GM12891 (cell line): Measurements from ENCODE around the gene IQCN.
A peak's percentile ranks its signal among the peaks of the same experiment; 100 is the strongest.
"Not testable (repeated sequence)": the region's sequence is repeated elsewhere in the genome, so short reads cannot be mapped to it uniquely, and the experiment has no call there.

Experiments used
- DNase-seq: peaks from one replicate; pipeline ENCODE4 v3.0.0; 2011; ENCODE audit warnings: low spot score; ENCODE audit not compliant: insufficient read length
- FAIRE-seq: peaks from 2 replicates; lab custom pipeline; 2011; peaks lifted over from hg19 to GRCh38; lab: Jason Lieb, UNC
- PAX5 ChIP-seq: IDR thresholded peaks from 2 replicates; pipeline ENCODE4 v1.6.1; 2011; ENCODE audit warnings: low read length, moderate library complexity, mild to moderate bottlenecking; ENCODE audit not compliant: insufficient read depth, severe bottlenecking
- POLR2A ChIP-seq: IDR thresholded peaks from 2 replicates; pipeline ENCODE4 v1.6.1; 2011; ENCODE audit warnings: low read depth, low read length, control low read depth
- POLR2AphosphoS5 ChIP-seq: IDR thresholded peaks from 2 replicates; pipeline ENCODE4 v1.6.1; 2011; ENCODE audit warnings: low read depth, low read length, control low read depth
- POU2F2 ChIP-seq: IDR thresholded peaks from 2 replicates; pipeline ENCODE4 v1.6.1; 2011; ENCODE audit warnings: low read depth, mild to moderate bottlenecking, control low read depth, low read length, moderate library complexity
- SPI1 ChIP-seq: IDR thresholded peaks from 2 replicates; pipeline ENCODE4 v1.6.1; 2011; ENCODE audit warnings: low read depth, low read length, control low read depth
- TAF1 ChIP-seq: IDR thresholded peaks from 2 replicates; pipeline ENCODE4 v1.6.1; 2011; ENCODE audit warnings: low read depth, low read length, control low read depth

The IQCN gene

DNA sequence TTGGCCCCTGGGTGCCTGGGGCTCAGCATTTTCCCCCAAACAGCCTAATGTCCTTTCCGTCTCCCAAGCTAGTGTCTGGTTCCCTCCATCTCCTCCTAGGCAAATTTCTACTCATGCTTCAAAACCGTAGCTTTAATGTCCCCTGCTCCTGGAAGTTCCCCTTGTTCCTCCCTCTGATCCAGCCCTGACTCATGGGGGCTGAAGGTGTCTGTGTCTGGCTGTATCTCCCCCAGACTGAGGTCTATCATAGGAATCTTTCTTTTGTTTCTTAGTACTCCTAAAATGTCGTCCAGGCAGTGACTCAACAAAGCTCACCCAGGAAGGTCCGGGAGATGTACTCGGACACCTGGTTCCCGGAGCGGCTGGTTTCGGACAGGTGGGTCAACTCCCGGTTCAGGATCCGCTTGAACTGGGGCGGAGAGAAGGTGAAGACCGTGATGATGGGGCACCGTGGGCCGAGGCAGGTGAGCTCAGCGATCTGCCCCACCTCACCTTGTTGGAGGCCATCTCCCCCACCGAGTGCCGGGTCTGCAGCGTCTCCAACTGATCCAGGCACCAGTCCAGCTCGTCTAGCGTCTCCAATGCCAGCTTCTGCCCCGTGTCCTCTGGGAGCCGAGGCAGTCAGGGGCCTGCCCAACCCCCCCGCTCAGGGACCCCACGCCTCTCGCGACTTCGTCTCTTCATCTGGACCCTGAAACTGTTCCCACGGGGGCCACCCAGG, 54.2 kb downstream of the IQCN start:
- DNase-seq, result no peak
- TF ChIP-seq POLR2AphosphoS5 (no peak), POLR2A (no peak), TAF1 (no peak), POU2F2 (no peak), SPI1 (no peak), PAX5 (no peak)
- FAIRE-seq, result no peak

GRCh38 chr19:18218600-18218999, 55.7 kb downstream of the IQCN start:
- no peak for DNase-seq
- no peak for FAIRE-seq

GRCh38 chr19:18218159-18218558, 56.1 kb downstream of the IQCN start:
- no peak for TF ChIP-seq PAX5
- TF ChIP-seq POLR2AphosphoS5, result no peak
- TF ChIP-seq POLR2A, result no peak
- TF ChIP-seq POU2F2, result no peak
- TF ChIP-seq TAF1, result no peak
- no peak for TF ChIP-seq SPI1
- DNase-seq (no peak), FAIRE-seq (no peak)

More at GRCh38 chr19:18218600-18218999, 55.7 kb downstream of the IQCN start:
- TF ChIP-seq SPI1, result no peak
- TF ChIP-seq POLR2AphosphoS5, result no peak
- TF ChIP-seq PAX5, result no peak
- TF ChIP-seq POLR2A, result no peak
- TF ChIP-seq POU2F2, result no peak
- TF ChIP-seq TAF1, result no peak

GRCh38 chr19:18216789-18217188, 57.5 kb downstream of the IQCN start:
- FAIRE-seq (no peak), DNase-seq (no peak)
- TF ChIP-seq POLR2A (no peak), POLR2AphosphoS5 (no peak), TAF1 (no peak), SPI1 (no peak), PAX5 (no peak), POU2F2 (no peak)

DNA sequence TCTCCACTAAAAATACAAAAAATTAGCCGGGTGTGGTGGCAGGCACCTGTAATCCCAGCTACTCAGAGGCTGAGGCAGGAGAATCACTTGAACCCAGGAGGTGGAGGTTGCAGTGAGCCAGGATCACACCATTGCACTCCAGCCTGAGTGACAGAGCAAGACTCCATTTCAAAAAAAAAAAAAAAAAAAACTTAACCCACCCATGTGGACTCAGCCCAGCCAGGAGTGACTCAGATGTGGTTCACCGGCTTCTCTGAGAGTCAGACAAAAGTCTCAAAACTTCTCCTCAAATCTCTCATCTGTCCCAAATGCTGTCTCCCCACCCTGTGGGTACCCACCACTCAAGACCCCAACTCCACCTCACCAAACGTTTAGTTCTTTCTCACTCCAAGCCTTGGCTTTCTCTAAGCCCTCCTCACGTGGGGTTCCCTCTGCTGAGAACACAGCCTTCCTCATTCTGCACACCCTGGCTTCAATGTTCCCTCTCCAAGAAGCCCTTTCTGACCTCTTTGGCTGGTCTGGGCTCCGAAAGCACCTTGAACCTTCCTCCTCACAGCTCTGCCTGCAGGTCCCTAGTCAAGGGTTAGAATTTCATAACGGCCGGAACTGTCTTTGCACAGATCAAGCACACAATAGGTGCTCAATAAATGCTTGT, 59.3 kb downstream of the IQCN start:
- no peak for TF ChIP-seq POU2F2
- no peak for TF ChIP-seq PAX5
- TF ChIP-seq POLR2AphosphoS5, result no peak
- TF ChIP-seq POLR2A, result no peak
- no peak for TF ChIP-seq TAF1
- TF ChIP-seq SPI1, result no peak
- DNase-seq, result no peak
- no peak for FAIRE-seq

DNA sequence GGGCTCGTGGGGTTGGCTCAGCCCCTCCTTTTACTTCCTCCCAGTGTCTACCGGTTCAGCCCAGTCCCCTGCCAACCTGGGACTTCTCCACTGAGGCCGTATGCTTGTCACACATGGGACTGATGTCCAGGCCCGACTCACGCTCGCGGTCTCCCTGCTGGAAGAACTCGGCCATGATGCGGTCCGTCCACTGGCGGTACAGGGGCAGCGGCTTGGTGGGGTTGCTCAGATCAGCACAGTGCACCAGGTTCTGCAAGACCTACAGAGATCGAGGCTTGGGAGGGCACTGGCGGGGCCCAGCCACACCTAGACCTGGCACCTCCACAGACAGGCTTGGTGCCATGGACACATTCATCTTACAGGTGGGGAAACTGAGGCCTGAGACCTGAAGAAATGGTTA, 62.6 kb downstream of the IQCN start:
- TF ChIP-seq POLR2A, result no peak
- no peak for TF ChIP-seq POU2F2
- no peak for TF ChIP-seq TAF1
- TF ChIP-seq POLR2AphosphoS5, result no peak
- no peak for TF ChIP-seq SPI1
- FAIRE-seq (no peak), DNase-seq (no peak)

- not testable (repeated sequence) for FAIRE-seq, DNase-seq
These were observed 64.3 kb downstream of the IQCN start for GRCh38 chr19:18209912-18210311.

DNA sequence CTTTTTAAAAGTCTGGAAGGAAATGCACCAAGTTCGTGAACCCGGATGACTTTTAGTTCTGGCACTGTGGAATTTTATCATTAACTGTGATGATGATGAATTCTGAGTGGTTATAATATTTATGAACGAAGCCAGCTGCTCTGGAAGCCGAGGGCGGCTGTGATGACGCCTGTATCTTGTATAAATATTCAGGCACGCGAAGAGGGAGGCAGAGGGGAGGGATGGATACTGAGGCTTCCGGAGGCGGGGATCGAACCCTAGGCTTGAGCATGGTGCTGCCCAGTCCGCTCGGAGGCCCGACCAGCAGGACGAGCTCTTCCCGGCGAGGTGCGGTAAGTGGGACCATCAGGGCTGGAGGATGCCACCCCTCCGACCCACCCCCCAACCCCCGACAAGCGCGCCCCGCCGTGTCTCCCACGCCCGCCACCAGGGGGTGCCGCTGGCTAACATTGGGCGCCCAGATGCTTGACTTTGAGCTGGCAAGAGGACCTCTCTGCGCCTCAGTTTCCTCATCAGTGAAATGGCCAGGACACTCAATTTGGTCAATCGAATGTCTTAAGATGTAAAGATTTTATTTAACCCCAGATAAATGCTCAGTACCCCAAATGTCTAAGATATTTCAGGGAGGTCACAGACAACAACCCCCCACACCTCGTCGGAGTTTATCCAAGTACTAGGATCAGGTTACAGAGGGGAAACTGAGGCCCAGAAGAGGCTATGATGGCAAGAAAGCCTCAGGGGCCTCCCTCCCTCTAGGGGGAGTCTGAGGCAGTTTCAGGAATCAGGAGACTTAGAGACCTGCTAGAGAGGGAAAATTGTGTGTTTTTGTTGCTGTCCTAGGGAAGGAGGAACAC, 65.9 kb downstream of the IQCN start:
- no peak for DNase-seq
- TF ChIP-seq TAF1 (no peak), POU2F2 (no peak)
- peak; percentile 43 for FAIRE-seq
